ENCODE results near the gene ANKRD66.
"Not testable (repeated sequence)": the region's sequence is repeated elsewhere in the genome, so short reads cannot be mapped to it uniquely, and the experiment has no call there.

ANKRD66 gene

GRCh38 chr6:46746696-46747095 lies at the start of gene ANKRD66:
ANKRD66 (plus strand) TSS chr6:46746933; CDS start chr6:46751949, 5,016 bp downstream.
- no peak for DNase-seq

GRCh38 chr6:46699970-46700369 lies 46.8 kb upstream of the ANKRD66 start:
- no peak for DNase-seq

- peak; percentile 84 to 85 for DNase-seq
Measured at GRCh38 chr6:46704562-46704961, 42.2 kb upstream of the ANKRD66 start.

- no peak for DNase-seq
Measured at GRCh38 chr6:46706464-46706863, 40.3 kb upstream of the ANKRD66 start.

- peak in 1 of 2 experiments; percentile 18 for DNase-seq
Measured at GRCh38 chr6:46711491-46711890, 35.2 kb upstream of the ANKRD66 start.

- DNase-seq, result peak; percentile 73 to 74
Measured at GRCh38 chr6:46715141-46715540, 31.6 kb upstream of the ANKRD66 start.

DNA sequence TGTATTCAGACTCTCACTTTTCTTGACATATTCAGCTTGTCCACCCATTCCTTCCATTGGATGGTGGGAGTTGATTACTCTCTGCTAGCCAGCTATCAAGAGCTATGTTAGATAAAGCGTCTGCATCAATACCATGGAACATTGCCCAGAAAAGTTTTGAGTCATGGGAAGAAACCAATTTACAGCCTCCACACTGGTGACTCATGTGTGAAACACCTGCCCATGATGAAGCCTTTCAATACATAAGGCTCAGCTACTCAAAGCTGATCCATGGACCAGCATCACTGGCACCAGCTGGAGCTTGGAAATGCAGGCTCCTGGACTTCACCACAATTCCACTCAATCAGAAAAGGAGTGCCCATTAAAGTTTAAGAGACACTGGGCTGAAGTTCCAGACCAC lies 27.6 kb upstream of the ANKRD66 start:
- DNase-seq, result no peak

- DNase-seq, result no peak
Measured at GRCh38 chr6:46720401-46720800, 26.3 kb upstream of the ANKRD66 start.

DNA sequence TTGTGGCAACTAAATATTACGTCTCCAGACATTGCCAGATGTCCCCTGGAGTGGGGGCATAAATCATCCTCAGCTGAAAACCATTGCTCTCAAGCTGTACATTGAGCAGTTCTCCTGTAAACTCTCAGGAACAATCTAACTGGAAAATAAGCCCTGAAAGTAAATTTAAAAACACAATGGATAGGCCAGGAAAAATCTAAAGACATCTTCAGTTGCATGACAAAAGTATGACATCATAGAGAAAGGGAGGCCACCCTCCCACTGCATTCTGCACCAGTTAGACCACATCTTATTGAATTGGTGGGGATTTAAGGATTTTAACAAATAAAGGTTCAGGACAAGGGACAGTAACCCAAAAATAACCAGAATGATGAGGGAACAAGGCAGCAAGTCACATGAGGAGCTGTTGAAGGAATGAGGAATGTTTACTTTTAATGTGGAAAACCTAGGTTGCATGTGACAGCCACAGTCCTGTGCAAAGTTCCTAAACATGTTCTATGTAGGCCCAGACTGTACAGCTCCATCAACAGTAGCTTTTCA lies 16.9 kb upstream of the ANKRD66 start:
- no peak for DNase-seq

DNA sequence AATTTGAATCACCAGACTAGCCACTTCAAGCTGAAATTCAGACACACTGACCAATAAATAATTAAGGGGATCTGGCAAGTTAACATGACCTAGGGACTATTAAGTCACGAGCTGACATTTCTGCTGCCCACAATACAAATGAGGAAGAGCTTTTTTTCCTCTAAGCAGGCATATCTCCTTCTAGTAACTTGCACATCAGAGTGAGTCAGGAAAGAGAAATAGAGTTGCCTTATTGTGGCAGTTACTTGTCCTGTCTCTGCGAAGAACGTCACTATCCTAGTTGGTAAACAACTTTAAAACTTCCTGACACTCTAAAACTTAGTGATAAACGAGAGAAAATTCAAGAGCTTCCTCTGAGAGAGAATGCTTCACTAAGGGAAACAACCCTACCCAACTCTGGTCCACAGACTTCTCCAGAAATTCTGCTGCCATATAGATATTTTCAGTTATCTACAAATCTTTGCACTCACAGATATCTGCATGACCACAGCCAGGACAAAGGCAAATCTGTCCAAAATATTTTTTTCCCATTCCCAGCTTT lies 15.7 kb upstream of the ANKRD66 start:
- DNase-seq, result peak; percentile 57 to 74

- no peak for DNase-seq
Measured at GRCh38 chr6:46733341-46733801, 13.4 kb upstream of the ANKRD66 start.

DNA sequence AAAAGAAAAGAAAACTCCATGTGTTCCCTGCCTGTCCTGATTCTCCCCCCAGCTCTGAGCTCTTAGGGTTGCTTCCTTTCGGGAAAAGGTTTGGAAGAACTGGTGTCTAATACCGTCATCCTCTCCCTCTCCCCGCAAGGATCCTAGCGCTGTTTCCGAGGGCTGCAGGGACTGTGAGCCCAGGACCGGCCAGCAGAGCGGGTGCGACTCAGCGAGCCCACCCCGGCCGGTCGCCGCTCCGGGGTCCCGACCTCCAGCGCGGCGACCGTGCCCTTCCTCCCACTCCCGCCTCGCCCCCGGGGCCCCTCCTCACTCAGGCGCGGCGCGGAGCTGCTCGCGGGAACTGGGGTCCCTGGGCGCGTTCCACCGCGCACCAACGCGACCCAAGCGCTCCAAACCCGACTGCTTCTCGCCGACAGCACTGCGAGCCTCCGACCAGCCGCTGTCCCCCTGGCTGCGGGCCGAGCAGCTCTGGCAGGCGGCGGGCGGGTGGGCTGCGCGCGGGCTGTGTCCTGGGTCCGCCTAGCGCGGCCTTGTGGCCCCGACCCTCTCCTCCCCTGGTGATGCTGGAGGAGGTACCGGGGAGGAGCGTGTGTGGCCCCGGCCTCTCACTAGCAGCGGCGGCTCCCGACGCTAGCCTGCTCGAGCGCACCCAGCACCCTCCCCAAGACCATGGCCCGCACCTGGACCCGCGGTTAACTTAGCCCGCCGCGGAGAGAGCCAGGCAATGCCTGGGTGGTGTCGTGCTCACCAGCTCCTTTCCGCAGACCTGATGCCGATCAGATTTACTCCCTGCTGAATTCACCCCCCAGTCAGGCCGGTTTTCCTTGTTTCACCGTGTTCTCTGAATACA lies 11.6 kb upstream of the ANKRD66 start, which contains the start of gene PLA2G7:
PLA2G7 (minus strand) TSS at position 509 of the 853 bp plus-strand sequence. CDS start 12,484 bp downstream, outside the sequence.
- DNase-seq, result no peak

- no peak for DNase-seq
Measured at GRCh38 chr6:46735720-46736031, 11.1 kb upstream of the ANKRD66 start.

DNA sequence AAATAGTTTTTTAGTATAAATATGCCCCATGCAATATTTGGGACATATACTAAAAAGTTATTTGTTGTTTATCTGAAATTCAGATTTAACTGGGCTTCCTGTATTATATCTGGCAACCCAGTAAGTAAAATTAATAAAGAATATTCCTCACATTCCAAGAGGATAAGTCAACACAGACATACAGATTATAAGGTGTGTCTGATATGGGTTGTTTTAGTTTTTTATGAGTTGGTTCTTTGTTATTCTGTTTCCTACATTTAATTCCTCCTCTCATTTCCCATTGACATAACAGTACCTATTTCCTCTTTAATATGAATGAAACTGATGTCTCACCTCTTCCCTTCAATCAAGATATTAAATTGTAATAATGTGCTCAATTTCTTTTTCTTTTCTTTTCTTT lies 9.8 kb upstream of the ANKRD66 start:
- DNase-seq, result no peak

GRCh38 chr6:46741482-46741881 lies 5.3 kb upstream of the ANKRD66 start:
- no peak for DNase-seq

DNA sequence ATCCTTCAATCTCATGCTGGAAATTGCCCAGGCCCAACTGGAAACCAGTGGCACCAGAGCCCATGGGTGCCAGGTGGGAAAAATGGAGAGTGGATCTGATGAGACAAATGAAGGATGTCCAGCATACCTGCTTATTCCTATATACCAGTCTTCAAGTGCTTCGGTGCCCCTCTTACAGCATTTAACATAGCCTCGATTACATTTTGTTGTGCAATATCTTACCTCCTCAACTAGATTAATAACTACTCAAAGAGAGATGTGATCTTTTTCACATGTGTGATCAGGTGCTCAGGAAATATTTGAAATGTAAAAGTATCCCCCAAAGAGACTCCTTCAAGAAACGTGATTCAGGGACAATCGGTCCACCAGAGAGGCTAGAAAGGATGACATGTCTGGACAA lies 4.8 kb upstream of the ANKRD66 start:
- no peak for DNase-seq

DNA sequence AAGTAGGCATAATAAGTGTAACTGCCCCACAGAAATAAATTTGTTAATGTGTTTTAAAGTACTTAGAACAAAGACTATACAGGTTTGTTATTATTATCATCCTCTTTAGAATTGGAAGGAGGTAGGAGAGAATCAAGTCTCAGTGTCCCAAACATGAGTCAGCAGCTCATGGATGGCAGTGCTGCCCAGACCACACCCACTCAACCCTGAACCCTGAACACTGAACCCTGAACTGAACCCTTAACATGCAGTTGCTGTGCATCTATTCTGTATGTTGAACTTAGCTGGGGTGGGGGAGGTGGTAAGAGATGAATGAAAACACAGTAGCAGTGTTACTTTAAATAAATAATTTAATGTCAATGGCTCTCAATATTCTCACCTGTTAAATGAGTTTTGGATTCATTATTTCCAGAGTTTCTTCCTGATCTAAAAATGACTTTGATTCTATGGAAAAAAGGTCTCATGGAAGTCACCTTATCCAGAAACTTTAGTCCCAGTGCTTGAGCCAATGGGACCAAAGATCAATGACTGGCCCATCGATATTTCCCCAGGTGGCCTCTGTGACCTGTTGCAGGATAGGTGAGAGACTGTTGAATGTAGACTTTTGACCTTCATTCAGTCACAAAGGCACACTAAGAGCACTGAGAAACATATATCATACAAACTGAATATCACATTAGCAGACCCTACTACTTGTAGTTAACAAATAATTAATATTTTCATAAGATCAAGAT lies 3.1 kb upstream of the ANKRD66 start:
- DNase-seq, result no peak

DNA sequence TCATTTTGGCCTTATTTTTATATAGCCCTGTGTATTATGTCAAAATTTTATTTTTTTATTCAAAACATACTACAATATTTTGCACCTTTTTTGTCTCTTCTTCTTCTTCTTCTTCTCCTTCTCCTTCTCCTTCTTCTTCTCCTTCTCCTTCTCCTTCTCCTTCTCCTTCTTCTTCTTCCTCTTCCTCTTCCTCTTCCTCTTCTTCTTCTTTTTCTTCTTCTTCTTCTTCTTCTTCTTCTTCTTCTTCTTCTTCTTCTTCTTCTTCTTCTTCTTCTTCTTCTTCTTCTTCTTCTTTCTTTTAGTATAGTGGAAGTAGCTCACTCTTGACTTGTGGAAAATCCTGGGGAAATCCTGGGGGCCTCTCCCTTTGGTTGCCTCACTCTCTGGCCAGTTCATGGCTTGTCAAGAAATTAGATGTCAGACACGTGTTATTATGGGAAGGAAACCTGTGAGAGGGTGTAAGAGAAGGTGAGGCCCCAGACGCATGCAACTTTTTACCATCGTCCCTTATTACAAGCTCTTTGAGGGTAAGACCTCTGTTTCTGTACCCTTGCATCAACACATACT lies 2.5 kb upstream of the ANKRD66 start:
- not testable (repeated sequence) for DNase-seq

DNA sequence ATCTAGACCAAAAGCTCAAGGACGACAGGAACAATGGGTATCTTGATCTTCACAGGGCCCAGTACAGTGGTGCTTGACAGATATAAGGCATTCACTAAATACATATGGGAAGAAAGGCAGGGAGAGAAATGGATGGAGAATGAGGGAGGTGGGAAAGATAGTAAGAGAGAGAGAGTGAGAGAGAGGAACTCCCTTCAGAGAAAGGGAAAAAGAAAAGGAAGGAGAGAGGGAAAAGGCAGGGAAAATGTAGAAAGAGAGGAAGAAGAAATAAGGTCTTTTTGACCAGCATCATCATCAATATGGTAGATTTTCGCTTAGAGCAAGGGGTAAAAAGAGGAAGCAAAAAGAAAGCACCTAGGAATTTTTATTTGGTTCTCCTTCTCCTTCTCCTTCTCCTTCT lies 760 bp upstream of the ANKRD66 start:
- DNase-seq, result no peak

DNA sequence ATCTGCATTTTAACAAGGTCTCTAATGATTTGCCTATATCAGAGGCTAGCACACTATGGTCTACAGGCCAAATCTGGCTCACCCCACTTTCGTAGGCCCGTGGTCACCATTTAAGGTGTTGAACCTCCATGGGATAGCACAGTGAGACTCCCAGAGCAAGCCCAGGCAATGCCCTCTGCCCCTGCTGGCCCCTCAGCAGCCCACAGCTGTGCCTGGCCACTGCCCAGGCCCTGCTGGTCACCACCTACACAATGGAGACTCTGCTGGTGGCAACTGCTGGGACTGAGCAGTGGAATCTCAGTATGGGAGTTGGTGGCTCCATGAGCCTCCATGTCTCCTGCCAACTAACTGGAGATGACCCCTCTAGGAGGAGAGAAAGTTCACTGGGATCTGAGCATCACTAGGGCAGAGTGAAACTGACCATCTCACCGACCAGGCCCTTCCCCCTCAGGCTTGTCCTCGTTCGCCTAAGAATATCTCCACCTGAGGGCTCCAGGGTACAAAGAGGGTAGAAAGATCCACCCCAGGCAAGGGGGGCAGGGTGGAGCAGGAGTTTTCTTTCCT lies 2.3 kb downstream of the ANKRD66 start:
- DNase-seq, result no peak

DNA sequence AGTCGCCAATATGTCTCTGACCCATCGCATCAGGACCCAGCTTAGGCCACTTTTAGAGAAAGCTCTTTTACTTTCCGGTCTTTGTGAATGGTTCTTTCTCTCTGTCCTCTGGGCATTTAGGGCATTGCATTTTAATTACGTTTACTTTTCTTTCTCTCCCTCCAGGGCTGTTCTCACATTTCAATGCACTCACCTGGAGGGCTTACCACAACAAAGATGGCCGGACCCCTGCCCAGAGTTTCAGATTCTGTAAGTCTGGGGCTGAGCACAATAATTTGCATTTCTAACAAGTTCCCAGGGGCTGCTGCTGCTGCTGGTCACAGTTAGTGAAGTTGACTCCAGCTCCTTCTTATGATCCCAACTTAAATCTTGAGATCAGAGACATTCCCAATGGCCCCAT lies 3.0 kb downstream of the ANKRD66 start:
- no peak for DNase-seq

GRCh38 chr6:46751658-46752057 lies 4.9 kb downstream of the ANKRD66 start:
- DNase-seq, result no peak

- no peak for DNase-seq
Measured at GRCh38 chr6:46755865-46756264, 9.1 kb downstream of the ANKRD66 start.

Measured in AML-193 (cell line).